HG02798 (cell line): ENCODE data around the gene OLIG1.

ENCODE experiments used
- ATAC-seq: cut with Tn5 transposase; IDR thresholded peaks from one replicate; pipeline ENCODE4 v1.9.1; 2021; ENCODE audit warnings: mild to moderate bottlenecking; ENCODE audit not compliant: unreplicated experiment, poor library complexity

OLIG1 gene

DNA sequence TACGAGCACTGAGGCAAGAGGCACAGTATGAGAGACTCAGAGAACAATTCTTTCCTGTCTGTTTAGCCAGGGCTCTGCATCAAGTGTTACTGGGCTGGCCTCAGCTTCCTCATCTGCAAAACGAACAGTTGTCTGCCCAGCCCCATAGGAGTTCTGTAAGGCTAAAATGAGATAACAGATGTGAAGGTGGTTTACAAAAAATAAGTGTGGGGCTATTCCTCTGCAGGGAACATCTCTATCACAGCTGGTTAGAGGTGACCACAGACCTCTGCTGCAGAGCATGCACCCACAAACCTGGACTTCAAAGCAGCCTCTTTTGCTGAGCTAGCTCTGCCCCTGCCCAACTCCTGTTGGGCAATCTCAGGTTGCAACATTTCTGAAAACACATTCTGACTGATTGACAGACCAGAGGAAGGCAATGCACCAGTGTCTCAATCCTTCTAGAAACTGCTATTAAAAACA is 10.5 kb upstream of the OLIG1 start:
- no peak for ATAC-seq

GRCh38 chr21:33061233-33061632 is 8.7 kb upstream of the OLIG1 start:
- no peak for ATAC-seq

DNA sequence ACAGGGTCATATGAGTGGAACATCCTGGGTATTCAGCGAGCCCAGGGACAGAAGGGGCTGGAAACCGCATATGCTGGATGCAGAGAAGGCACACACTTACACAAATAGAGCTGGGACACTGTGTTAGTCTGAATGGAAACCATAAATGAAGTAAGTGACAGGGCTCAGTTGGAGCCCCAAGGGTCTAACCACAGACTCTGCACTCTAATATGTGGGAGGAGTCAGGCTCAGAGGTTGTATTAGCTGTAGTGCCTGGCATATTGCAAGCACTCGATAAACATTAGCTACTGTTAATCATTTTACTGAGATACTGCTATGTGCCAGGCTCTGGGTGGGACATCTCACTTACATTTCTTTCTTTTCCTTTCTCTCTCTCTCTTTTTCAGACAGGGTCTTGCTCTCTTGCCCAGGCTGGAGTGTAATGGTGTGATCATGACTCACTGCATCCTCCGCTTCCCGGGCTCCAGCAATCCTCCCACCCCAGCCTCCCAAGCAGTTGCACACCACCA is 6.5 kb upstream of the OLIG1 start:
- ATAC-seq = no peak

DNA sequence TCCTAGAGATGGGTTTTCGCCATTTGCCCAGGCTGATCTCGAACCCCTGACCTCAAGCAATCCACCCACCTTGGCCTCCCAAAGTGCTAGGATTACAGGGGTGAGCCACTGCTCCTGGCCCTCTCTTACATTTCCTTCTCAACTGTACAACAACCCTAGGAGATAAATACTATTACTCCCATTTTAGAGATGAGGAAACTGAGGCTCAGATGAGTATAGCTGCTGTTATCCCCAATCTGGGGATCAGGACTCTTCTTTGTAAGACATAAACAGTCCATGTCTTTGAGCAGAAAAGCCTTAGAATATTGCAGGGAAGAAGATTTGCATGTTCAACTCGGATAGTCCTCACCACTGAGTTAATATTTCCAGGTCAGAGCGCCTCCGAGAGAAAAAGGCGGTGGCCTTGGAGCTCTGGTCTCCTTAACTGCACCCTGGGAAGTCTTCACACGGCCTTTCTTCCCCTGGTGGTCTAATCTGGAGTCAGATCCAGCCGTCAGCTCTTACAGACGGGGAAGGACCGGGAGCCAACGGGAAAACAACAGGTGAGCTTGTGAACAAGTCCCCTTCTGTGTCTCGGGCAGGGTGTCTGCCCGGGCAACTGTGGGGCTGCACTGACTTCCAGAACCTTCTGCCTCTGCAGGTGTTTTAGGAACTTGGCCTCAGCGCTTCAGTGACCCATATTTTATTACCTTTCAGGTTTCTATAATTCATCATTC is 5.9 kb upstream of the OLIG1 start:
- ATAC-seq = no peak

GRCh38 chr21:33064623-33065390 is 5.1 kb upstream of the OLIG1 start:
- ATAC-seq = no peak

DNA sequence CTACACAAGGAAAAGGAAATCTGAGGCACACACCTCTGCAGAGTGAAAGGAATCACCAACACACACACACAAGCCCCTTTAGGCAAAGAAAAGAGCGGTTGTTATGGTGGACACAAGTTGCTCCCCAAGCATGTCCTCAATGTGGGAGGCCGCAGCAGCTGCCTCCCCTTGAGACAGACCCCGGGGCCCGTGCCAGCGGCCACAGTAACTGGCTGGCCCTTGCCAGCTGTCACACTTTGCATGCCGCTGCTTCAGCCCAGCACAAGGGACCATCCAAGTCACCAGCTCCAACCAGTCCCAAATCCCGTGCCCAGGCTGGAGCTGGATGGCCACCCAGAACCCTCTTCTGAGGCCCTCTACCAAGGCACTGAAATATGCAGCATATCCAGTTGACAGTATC is 2.9 kb upstream of the OLIG1 start:
- ATAC-seq = no peak

DNA sequence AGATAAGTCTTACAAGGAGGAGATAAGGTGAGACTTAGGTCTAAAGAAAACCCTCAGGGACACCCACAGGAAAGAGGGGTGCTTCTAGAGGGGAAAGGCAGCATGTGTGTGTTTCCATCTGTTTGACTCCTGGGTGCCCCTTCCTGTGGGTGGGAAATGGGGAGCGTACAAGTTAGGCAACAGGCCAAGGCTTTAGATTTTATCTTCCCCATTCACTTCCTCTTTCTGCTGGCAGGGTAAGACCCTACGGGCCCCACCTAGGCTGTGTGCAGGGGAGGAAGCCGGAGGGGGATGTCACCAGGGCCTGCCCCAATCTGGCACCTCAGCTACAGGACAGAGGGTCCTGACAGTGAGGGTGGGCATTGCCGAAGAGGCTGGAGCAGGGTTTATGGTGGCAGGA is 2.5 kb upstream of the OLIG1 start:
- no peak for ATAC-seq

GRCh38 chr21:33069243-33069642 is 698 bp upstream of the OLIG1 start:
- no peak for ATAC-seq

DNA sequence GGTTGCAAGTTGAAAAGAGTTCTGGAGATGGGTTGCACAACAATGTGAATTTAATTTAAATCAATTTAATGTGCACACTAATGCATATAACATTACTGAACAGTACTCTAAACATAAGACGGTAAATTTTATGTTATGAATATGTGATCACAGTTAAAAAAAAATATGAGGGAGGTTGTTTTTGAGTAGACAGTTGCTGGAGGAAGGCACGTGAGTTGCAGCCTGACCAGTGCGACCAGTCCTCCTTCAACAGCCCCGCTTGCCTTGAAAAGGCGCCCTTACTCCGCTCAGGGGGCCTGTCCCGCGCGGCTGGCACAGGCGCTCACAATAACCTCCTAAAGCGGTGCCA is 322 bp upstream of the OLIG1 start:
- no peak for ATAC-seq

GRCh38 chr21:33070744-33070997 is 730 bp downstream of the OLIG1 start:
- no peak for ATAC-seq

DNA sequence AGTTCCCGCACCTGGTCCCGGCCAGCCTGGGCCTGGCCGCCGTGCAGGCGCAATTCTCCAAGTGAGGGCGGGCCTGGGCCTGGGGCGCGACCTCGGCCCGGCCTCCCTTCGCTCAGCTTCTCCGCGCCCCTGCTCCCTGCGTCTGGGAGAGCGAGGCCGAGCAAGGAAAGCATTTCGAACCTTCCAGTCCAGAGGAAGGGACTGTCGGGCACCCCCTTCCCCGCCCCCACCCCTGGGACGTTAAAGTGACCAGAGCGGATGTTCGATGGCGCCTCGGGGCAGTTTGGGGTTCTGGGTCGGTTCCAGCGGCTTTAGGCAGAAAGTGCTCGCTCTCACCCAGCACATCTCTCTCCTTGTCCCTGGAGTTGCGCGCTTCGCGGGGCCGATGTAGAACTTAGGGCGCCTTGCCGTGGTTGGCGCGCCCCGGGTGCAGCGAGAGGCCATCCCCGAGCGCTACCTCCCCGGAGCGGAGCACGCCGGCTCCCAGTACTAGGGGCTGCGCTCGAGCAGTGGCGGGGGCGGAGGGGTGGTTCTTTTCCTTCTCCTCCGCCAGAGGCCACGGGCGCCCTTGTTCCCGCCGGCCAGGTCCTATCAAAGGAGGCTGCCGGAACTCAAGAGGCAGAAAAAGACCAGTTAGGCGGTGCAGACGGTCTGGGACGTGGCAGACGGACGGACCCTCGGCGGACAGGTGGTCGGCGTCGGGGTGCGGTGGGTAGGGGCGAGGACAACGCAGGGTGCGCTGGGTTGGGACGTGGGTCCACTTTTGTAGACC is 1.2 kb downstream of the OLIG1 start:
- ATAC-seq = no peak

DNA sequence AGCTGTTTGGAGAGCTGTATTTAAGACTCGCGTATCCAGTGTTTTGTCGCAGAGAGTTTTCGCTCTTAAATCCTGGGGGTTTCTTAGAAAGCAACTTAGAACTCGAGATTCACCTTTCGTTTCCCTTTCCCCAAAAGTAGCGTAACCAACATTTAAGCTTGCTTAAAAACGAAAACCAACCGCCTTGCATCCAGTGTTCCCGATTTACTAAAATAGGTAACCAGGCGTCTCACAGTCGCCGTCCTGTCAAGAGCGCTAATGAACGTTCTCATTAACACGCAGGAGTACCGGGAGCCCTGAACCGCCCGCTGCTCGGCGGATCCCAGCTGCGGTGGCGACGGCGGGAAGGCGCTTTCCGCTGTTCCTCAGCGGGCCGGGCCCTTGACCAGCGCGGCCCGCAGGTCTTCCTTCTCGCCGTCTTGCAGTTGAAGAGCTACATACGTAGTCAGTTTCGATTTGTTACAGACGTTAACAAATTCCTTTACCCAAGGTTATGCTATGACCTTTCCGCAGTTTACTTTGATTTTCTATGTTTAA is 1.9 kb downstream of the OLIG1 start:
- no peak for ATAC-seq

- ATAC-seq = no peak
Observed at GRCh38 chr21:33073636-33074035, 3.7 kb downstream of the OLIG1 start.

DNA sequence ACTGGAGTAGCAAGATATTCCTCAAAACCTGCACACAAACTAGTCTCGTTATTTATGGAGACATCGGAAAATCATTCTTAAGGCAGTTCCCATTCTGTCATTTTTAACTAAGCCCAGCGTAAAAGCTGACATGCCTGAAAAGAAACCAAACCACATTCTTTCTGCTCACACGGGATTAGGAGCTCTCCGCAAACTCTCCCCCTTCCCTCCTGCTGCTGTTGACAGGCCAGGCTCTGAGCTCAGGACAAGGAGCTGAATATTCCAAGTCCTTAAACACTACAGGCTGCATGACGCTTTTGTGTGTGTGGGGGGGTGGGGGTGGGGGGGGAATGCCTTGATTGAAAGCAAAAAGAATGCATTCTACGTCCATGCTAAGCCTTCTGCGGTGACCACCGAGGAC is 5.2 kb downstream of the OLIG1 start:
- ATAC-seq = no peak

- ATAC-seq = no peak
Observed at GRCh38 chr21:33075596-33076195, 5.8 kb downstream of the OLIG1 start.

GRCh38 chr21:33076600-33077329 is 6.8 kb downstream of the OLIG1 start:
- no peak for ATAC-seq

DNA sequence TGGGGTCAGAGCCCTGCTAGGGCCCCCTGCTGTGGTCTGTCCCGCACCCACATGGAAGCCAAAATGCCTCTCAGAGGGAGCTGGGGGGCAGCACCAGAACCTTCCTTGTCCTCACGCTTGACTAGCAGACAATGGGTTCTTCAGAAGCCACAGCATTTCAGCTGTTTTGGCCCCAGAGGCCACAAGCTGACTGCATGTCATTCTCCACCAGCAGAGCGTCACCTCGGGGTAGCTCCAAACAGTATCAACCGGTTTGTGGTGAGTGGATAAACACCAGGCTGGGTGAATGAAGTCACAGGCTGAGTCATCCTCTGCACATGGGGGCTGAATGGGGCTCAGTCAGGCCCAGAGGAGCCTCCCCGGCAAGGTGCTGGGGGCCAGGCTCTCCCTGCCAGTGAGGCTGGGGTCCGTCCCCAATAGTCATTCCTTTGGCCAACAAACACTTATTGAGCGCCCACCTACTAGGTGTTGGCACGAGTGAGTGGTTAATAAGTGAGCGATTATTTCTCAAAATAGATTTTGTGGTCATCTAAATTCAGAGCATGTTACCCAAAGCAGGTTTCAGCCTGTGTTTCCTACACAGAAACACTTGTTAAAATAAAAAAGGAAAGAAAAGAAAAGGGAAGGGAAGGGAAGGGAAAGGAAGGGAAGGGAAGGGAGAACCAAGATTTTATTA is 9.1 kb downstream of the OLIG1 start:
- peak; percentile 95 for ATAC-seq

DNA sequence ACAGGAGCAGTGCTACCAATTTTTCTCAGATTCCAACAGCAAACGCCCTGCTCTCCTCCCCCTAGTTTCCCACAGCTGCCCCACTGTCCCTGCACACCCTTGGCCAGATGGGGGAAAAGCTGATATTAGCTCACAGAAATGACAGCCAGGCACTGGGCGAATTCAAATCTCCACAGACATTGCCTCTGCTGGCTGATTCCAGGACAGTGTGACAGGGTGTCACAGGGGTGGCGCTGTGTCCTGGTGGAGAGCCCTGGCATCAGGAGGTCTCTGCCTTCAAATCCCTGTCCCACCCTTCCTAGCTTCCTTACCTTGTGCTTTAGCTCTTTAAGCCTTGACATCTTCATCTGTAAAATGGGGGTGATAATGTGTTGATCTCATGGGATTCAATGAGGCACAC is 10.4 kb downstream of the OLIG1 start:
- no peak for ATAC-seq

GRCh38 chr21:33080776-33081175 is 10.8 kb downstream of the OLIG1 start:
- ATAC-seq = no peak
